ENCODE measurements around the gene LRRC4. TPM values are rescaled to one million over a fixed set of nuclear protein-coding genes. Genes with fewer than 3 reads are reported as not detected.

The LRRC4 gene
- total and polyA plus RNA-seq, 11 donors, result 0.89 to 6.8 (median 3.9) TPM

DNA sequence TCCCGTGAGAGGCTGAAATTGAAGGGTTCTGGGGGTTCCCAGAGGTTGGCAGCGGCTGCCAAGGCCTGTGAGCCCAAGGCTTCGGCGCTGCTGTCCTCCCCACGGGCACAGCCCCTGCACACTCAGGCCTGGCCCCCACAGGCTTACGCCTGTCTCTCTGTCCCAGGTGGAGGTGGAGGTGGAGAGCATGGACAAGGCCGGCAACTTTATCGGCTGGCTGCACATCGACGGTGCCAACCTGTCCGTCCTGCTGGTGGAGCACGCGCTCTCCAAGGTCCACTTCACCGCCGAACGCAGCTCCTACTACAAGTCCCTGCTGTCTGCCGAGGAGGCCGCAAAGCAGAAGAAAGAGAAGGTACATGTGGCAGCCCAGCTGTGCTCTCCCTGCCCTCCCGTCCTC lies 43.1 kb upstream of the LRRC4 start:
- no peak for DNase-seq
- Histone ChIP-seq H3K27ac (no peak overlapping the region), H3K4me3 (no peak overlapping the region), H3K9me3 (no peaks in the 10 kb centered on the region), H3K4me1 (peaks cover 0 to 33% (median 15%) of the 10 kb centered on the region in 12 donors), H3K36me3 (peaks cover 0 to 33% (median 6%) of the 10 kb centered on the region in 9 donors), H3K27me3 (no peaks in the 10 kb centered on the region)
- intact Hi-C loops (cut with DNase I), result no loop called here
- 87 to 92% (median 91%) methylated on average over 16 to 19 of the region's 19 CpGs for WGBS, 4 donors
- TF ChIP-seq POLR2A (IDR thresholded peaks at IDR 0.05), result no peak
- TF ChIP-seq CTCF (IDR thresholded peaks at IDR 0.05), result no peak
- ATAC-seq, result no peak

DNA sequence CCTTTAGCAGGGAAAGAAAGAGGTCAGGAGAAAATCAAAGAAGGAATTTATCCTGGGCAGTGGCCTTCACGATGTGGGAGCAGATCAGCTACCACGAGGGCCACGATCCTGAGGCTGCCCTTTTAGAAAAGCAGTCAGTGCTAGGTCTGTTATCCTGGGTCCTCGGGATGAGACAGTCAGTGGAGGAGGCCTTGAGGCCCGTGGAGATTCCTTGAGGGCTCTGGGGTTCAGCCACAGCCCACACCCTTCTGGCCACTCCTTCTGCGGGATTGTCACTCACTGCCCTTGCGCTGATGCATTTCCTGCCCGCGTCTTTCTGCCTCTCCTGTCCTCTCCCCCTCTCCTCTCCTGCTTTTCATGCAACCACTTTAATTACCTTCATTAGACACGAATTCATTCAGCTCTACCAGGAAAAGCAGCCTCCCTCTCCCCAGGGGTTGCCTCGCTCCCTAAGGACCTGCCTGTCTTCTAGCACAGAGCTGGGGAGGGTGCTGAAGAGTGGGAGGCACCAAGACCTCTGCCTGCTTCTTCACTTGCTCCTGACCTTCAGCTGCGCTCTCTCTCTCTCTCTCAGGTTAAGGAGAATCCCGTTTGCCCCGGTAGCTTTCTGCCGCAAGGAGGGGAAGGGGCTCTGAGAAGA lies 42.6 kb upstream of the LRRC4 start:
- H3K4me3 ChIP-seq, result no peak overlapping the region
- TF ChIP-seq CTCF (IDR thresholded peaks at IDR 0.05) (no peak), POLR2A (IDR thresholded peaks at IDR 0.05) (no peak)
- ATAC-seq (no peak), DNase-seq (no peak)
- H3K36me3 ChIP-seq, result peaks cover 0 to 27% (median 6%) of the 10 kb centered on the region in 9 donors
- H3K27me3 ChIP-seq, result no peaks in the 10 kb centered on the region
- H3K9me3 ChIP-seq, result no peaks in the 10 kb centered on the region
- H3K27ac ChIP-seq, result no peak overlapping the region
- H3K4me1 ChIP-seq, result peaks cover 0 to 33% (median 15%) of the 10 kb centered on the region in 12 donors
- 85 to 90% (median 87%) methylated on average over 15 of the region's 15 CpGs for WGBS, 4 donors
- intact Hi-C loops (cut with DNase I), result no loop called here

- Histone ChIP-seq H3K9me3 (no peaks in the 10 kb centered on the region), H3K27ac (no peak overlapping the region), H3K36me3 (peaks cover 0 to 13% (median 0%) of the 10 kb centered on the region in 9 donors), H3K4me1 (peaks cover 0 to 26% (median 11%) of the 10 kb centered on the region in 12 donors), H3K4me3 (no peak overlapping the region), H3K27me3 (no peaks in the 10 kb centered on the region)
- WGBS, 4 donors, result 82 to 89% (median 85%) methylated on average over 3 to 11 of the region's 11 CpGs
- ATAC-seq (no peak), DNase-seq (no peak)
- intact Hi-C loops (cut with DNase I), result no loop called here
- no peak for TF ChIP-seq CTCF (IDR thresholded peaks at IDR 0.05)
- no peak for TF ChIP-seq POLR2A (IDR thresholded peaks at IDR 0.05)
These were observed 40.6 kb upstream of the LRRC4 start for GRCh38 chr7:128071801-128072200.

- Histone ChIP-seq H3K27ac (no peak overlapping the region), H3K4me1 (peaks cover 0 to 22% (median 9%) of the 10 kb centered on the region in 12 donors), H3K36me3 (peaks cover 0 to 13% (median 0%) of the 10 kb centered on the region in 9 donors), H3K9me3 (no peaks in the 10 kb centered on the region), H3K4me3 (no peak overlapping the region), H3K27me3 (no peaks in the 10 kb centered on the region)
- intact Hi-C loops (cut with DNase I), result no loop called here
- TF ChIP-seq POLR2A (IDR thresholded peaks at IDR 0.05) (no peak), CTCF (IDR thresholded peaks at IDR 0.05) (no peak)
- DNase-seq, result no peak
- no peak for ATAC-seq
- WGBS, 4 donors, result 92 to 97% (median 95%) methylated on average over 6 of the region's 6 CpGs
These were observed 40.1 kb upstream of the LRRC4 start for GRCh38 chr7:128071376-128071775.
